Large intestine (tissue), 3 donors: ENCODE measurements around the gene BMF. TPM values are rescaled to one million over a fixed set of nuclear protein-coding genes. Genes with fewer than 3 reads are reported as not detected.
A peak's percentile ranks its signal among the peaks of the same experiment; 100 is the strongest.

Experiments
- DNase-seq, 2 donors: peaks; one replicate each; pipeline versions ENCODE4 v3.0.0 to v3.0.0-alpha.2; 2013
- H3K27ac ChIP-seq: one replicate; pipeline ENCODE4 v1.5.1; 2013; ENCODE audit warnings: low read length
- H3K27me3 ChIP-seq: 2 replicates; pipeline ENCODE4 v1.6.1; 2013; ENCODE audit warnings: low read length; ENCODE audit not compliant: control insufficient read depth, insufficient read depth
- H3K36me3 ChIP-seq: 2 replicates; pipeline ENCODE4 v1.6.1; 2013; ENCODE audit warnings: low read length; ENCODE audit not compliant: control insufficient read depth, insufficient read depth
- H3K4me1 ChIP-seq: one replicate; pipeline ENCODE4 v1.6.1; 2013; ENCODE audit warnings: low read length; ENCODE audit not compliant: control insufficient read depth, insufficient read depth
- H3K4me3 ChIP-seq: one replicate; pipeline ENCODE4 v1.5.1; 2013; ENCODE audit warnings: low read length
- H3K9me3 ChIP-seq: one replicate; pipeline ENCODE4 v1.6.1; 2013; ENCODE audit warnings: mild to moderate bottlenecking, low read depth, low read length, moderate library complexity; ENCODE audit not compliant: control insufficient read depth
- WGBS: methylation state at CpG from one replicate; pipeline ENCODE4 v1.1.5; 2013; ENCODE audit warnings: low lambda C conversion rate; ENCODE audit not compliant: insufficient coverage; 5-methylcytosine and 5-hydroxymethylcytosine counted together
- polyA plus RNA-seq: library from polyadenylated mRNA; unstranded; fragments of 120-200 nt; gene quantifications from one replicate; pipeline ENCODE4 v1.2.1, GENCODE V29; 2013

The BMF gene
- polyA plus RNA-seq, 1 donor = 9.2 TPM

GRCh38 chr15:40046721-40047414 lies 61.8 kb downstream of the BMF start:
- peak in 1 of 2 donors; percentile 51 for DNase-seq
- H3K36me3 ChIP-seq = no peaks in the 10 kb centered on the region
- H3K9me3 ChIP-seq = no peaks in the 10 kb centered on the region
- H3K27me3 ChIP-seq = no peaks in the 10 kb centered on the region
- H3K4me3 ChIP-seq = no peak overlapping the region
- peaks cover 33% of the 10 kb centered on the region for H3K4me1 ChIP-seq
- peak overlapping the region; percentile 25 for H3K27ac ChIP-seq
- WGBS = no CpG with 5 or more reads among the region's 5 CpGs

GRCh38 chr15:40045572-40046217 lies 63.0 kb downstream of the BMF start:
- Histone ChIP-seq H3K27ac (no peak overlapping the region), H3K9me3 (no peaks in the 10 kb centered on the region), H3K4me1 (peaks cover 24% of the 10 kb centered on the region), H3K4me3 (no peak overlapping the region), H3K36me3 (no peaks in the 10 kb centered on the region), H3K27me3 (no peaks in the 10 kb centered on the region)
- no CpG with 5 or more reads among the region's 6 CpGs for WGBS
- DNase-seq = no peak

- no peak overlapping the region for H3K4me3 ChIP-seq
- no peak overlapping the region for H3K27ac ChIP-seq
- H3K36me3 ChIP-seq = no peaks in the 10 kb centered on the region
- H3K4me1 ChIP-seq = peaks cover 25% of the 10 kb centered on the region
- H3K27me3 ChIP-seq = no peaks in the 10 kb centered on the region
- WGBS = no CpG with 5 or more reads among the region's 22 CpGs
- no peaks in the 10 kb centered on the region for H3K9me3 ChIP-seq
- peak; percentile 87 to 88 for DNase-seq
Measured at GRCh38 chr15:40044717-40045571, 63.7 kb downstream of the BMF start.

- no CpG with 5 or more reads among the region's 10 CpGs for WGBS
- Histone ChIP-seq H3K9me3 (no peaks in the 10 kb centered on the region), H3K36me3 (no peaks in the 10 kb centered on the region), H3K4me1 (peaks cover 26% of the 10 kb centered on the region), H3K27me3 (no peaks in the 10 kb centered on the region), H3K27ac (no peak overlapping the region), H3K4me3 (no peak overlapping the region)
- no peak for DNase-seq
Measured at GRCh38 chr15:40043927-40044716, 64.6 kb downstream of the BMF start.

DNA sequence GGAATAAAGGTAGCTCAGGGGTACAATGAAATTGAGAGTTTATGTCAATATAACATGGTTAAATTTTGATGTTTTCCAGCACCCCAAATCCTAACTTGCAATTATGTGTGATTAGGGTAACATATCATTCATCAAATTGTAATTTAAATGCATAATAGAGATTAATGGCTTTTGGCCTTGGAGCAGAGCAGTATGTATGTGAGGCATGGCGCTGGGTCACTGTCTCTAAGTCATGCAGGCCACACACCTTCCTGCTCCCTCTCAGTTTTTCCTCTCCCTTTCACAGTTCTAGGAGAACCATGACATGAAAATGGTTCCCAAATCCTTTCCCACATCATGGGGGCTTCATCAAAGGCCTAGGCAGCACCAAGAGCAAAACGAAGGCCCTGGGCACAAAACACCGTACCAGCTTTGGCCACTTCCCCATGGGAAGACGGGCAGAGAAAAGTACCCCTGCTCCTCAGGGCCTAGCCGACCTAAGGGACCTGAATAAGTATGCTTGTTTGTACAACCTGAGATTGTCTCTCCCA lies 65.8 kb downstream of the BMF start:
- H3K4me3 ChIP-seq = no peak overlapping the region

GRCh38 chr15:40040770-40041169 lies 67.9 kb downstream of the BMF start:
- H3K36me3 ChIP-seq = peaks cover 13% of the 10 kb centered on the region

More for the DNA sequence above, 65.8 kb downstream of the BMF start:
- DNase-seq = no peak
- Histone ChIP-seq H3K36me3 (no peaks in the 10 kb centered on the region), H3K4me1 (peaks cover 28% of the 10 kb centered on the region), H3K27ac (no peak overlapping the region), H3K27me3 (no peaks in the 10 kb centered on the region), H3K9me3 (no peaks in the 10 kb centered on the region)
- no CpG with 5 or more reads among the region's 5 CpGs for WGBS

GRCh38 chr15:40040293-40040635 lies 68.4 kb downstream of the BMF start:
- Histone ChIP-seq H3K4me3 (no peak overlapping the region), H3K9me3 (no peaks in the 10 kb centered on the region), H3K36me3 (peaks cover 16% of the 10 kb centered on the region), H3K27me3 (no peaks in the 10 kb centered on the region), H3K27ac (no peak overlapping the region), H3K4me1 (peaks cover 14% of the 10 kb centered on the region)
- 17% methylated on average over 1 of the region's 6 CpGs for WGBS
- no peak for DNase-seq

More at GRCh38 chr15:40040770-40041169, 67.9 kb downstream of the BMF start:
- Histone ChIP-seq H3K27me3 (no peaks in the 10 kb centered on the region), H3K27ac (no peak overlapping the region), H3K4me1 (peaks cover 18% of the 10 kb centered on the region), H3K4me3 (no peak overlapping the region), H3K9me3 (no peaks in the 10 kb centered on the region)
- no CpG with 5 or more reads among the region's 3 CpGs for WGBS
- DNase-seq = no peak

DNA sequence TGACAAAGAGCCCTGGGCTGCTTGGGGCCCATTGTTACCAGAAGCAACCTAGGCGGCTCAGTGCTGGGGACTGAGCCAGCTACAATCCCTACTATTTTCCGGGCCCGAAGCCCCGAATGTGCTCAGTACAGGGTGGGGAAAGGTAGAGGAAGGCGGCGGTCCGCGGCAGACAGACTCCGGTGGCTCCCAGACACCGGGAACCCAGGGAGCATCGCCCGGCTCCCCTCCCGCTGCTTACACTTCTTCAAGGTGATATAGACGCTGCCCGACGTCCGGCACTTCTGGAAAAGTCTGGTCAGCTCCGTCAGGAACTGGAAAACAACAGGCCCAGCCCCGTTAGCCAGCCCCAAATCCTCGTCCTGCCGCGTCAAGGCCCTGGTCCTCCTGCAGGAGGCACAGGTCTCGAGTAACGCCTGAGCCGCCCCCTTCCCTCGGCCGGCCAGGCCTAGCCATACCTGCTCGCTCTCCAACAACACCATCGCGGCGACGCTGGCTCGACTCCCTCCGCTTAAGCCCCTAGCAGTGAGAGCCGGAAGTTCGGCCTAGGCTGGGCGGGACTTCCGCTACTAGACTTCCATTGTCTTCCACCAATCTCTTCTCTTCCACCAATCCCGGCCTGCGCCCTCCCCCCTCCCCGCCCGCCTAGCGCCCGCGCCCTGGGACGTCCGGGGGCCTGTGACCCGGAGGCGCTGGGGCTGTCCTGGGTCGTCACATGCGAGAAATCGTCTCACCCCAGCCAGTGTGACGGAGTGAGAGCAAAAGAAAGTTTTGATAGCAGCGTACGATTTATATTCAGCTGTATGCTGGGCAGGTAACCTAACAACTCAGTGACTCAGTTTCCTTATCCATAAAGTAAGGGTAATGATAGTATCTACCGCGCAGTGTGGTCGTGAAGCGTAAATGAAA lies 69.8 kb downstream of the BMF start, which contains the start of gene SRP14:
Gene SRP14 (minus strand): TSS at position 544 of the 906 bp plus-strand sequence. CDS start 65 bp downstream, at position 479.
- H3K27me3 ChIP-seq = no peaks in the 10 kb centered on the region
- DNase-seq = peak; percentile 92 to 96
- peak within 1 kb of the TSS; percentile 77 for H3K4me3 ChIP-seq
- no peaks in the 10 kb centered on the region for H3K9me3 ChIP-seq
- peaks cover 8% of the 10 kb centered on the region for H3K4me1 ChIP-seq
- 0% methylated on average over 1 of the region's 59 CpGs for WGBS
- H3K27ac ChIP-seq = peak within 1 kb of the TSS; percentile 84
- H3K36me3 ChIP-seq = peaks cover 27% of the 10 kb centered on the region

DNA sequence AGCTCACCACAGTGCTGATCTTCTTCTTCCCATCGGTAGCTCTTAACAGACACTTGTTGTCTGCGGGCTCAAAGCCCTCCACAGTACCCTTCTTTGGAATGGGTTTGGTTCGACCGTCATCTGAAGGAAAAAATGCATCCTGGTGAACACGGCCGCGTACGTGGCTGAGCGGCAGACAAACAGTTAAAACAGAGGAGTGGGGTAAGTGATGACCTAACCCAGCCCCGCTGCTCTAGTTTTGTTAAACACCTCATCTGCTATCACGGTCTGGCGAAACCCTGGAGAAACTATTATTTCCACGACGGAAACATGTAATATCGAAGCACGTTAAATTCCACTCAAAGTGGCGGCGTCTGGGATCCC lies 70.4 kb downstream of the BMF start:
- Histone ChIP-seq H3K36me3 (peaks cover 27% of the 10 kb centered on the region), H3K27ac (peak overlapping the region; percentile 84), H3K9me3 (no peaks in the 10 kb centered on the region), H3K4me3 (peak overlapping the region; percentile 77), H3K27me3 (no peaks in the 10 kb centered on the region), H3K4me1 (peaks cover 8% of the 10 kb centered on the region)
- no CpG with 5 or more reads among the region's 18 CpGs for WGBS
- DNase-seq = no peak
